HG02981 (cell line): Measurements from ENCODE around the gene DENND2C.
"Not testable (repeated sequence)": the region's sequence is repeated elsewhere in the genome, so short reads cannot be mapped to it uniquely, and the experiment has no call there.

Experiments
- ATAC-seq: cut with Tn5 transposase; IDR thresholded peaks from one replicate; pipeline ENCODE4 v1.9.1; 2021; ENCODE audit warnings: mild to moderate bottlenecking, moderate library complexity; ENCODE audit not compliant: unreplicated experiment

Gene DENND2C

GRCh38 chr1:114607223-114607622 is 62.6 kb downstream of the DENND2C start:
- ATAC-seq = no peak

GRCh38 chr1:114597949-114598348 is 71.9 kb downstream of the DENND2C start:
- no peak for ATAC-seq

- ATAC-seq = no peak
Measured at GRCh38 chr1:114595602-114596001, 74.2 kb downstream of the DENND2C start.

GRCh38 chr1:114594046-114594445 is 75.8 kb downstream of the DENND2C start:
- no peak for ATAC-seq

- ATAC-seq = no peak
Measured at GRCh38 chr1:114589122-114589521, 80.7 kb downstream of the DENND2C start.

GRCh38 chr1:114588196-114588689 is 81.6 kb downstream of the DENND2C start:
- no peak for ATAC-seq

GRCh38 chr1:114587203-114587991 is 82.5 kb downstream of the DENND2C start:
- ATAC-seq = no peak

GRCh38 chr1:114586513-114587047 is 83.3 kb downstream of the DENND2C start:
- ATAC-seq = no peak

GRCh38 chr1:114585231-114585630 is 84.6 kb downstream of the DENND2C start:
- ATAC-seq = no peak

- peak; percentile 100 for ATAC-seq
Measured at GRCh38 chr1:114581335-114582287, 88.2 kb downstream of the DENND2C start, which contains the start of gene BCAS2. Gene BCAS2 (minus strand): TSS chr1:114581615. CDS start chr1:114581591, 24 bp downstream.

GRCh38 chr1:114574365-114574764 is 95.5 kb downstream of the DENND2C start:
- no peak for ATAC-seq

GRCh38 chr1:114564141-114564540 is 105.7 kb downstream of the DENND2C start:
- no peak for ATAC-seq

GRCh38 chr1:114562978-114563510 is 106.8 kb downstream of the DENND2C start:
- ATAC-seq = not testable (repeated sequence)

GRCh38 chr1:114561333-114561732 is 108.5 kb downstream of the DENND2C start:
- no peak for ATAC-seq

- ATAC-seq = peak; percentile 57
Measured at GRCh38 chr1:114559356-114559755, 110.5 kb downstream of the DENND2C start.

- no peak for ATAC-seq
Measured at GRCh38 chr1:114558544-114558943, 111.3 kb downstream of the DENND2C start.

- ATAC-seq = no peak
Measured at GRCh38 chr1:114554577-114554976, 115.3 kb downstream of the DENND2C start.

GRCh38 chr1:114552106-114552639 is 117.7 kb downstream of the DENND2C start:
- no peak for ATAC-seq

GRCh38 chr1:114551400-114551799 is 118.4 kb downstream of the DENND2C start:
- ATAC-seq = no peak

- ATAC-seq = no peak
Measured at GRCh38 chr1:114550336-114550735, 119.5 kb downstream of the DENND2C start.

- no peak for ATAC-seq
Measured at GRCh38 chr1:114549137-114549536, 120.7 kb downstream of the DENND2C start.
